ENCODE data around the gene ABI3BP.

DNA sequence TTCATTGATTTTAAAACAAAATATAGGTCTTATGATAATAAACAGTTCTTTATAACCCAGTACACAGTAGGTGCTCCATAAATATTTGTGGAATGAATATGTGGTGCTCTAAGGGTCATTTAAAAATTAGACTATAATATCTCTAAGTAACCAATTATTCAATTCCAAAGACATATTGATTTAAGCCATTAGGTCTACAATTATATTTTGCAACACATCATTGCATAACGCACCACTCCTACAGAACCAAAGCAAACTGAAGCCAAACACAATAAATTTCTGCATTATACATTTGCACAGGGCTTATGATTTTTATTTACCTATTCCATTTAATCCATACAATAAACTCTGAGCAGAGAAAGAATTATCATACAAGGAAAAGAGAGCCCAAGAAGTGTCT lies 104.3 kb downstream of the ABI3BP start:
- TF ChIP-seq CTCF (IDR thresholded peaks at IDR 0.05) (no peak), POLR2AphosphoS5 (IDR thresholded peaks at IDR 0.05; ENCODE audit: insufficient read depth in 1 of 2, low read depth in 1 of 2) (no peak)

All from vagina (tissue), 2 donors.